ENCODE results near the gene FNDC1.

The FNDC1 gene

DNA sequence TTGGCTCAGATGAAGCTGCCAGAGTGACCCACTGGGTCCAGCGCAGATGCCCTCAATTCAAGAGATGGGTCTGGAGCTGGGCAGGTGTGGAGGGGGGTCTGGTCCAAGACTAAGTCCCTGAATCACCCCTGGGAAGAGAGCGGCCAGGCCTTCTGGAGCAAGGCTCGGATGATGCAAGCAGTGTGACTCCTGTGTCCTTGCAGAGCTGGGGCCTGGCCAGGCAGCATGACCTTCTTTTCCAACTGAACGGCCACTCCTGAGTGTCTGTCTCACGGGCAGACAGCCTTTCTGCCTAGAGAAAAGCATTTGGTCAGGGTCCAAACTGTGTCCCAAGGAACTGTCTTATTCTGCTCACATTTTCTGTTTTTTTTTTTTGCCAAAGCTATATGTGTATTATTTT lies 42.6 kb upstream of the FNDC1 start:
- TF ChIP-seq, protein P1, sequence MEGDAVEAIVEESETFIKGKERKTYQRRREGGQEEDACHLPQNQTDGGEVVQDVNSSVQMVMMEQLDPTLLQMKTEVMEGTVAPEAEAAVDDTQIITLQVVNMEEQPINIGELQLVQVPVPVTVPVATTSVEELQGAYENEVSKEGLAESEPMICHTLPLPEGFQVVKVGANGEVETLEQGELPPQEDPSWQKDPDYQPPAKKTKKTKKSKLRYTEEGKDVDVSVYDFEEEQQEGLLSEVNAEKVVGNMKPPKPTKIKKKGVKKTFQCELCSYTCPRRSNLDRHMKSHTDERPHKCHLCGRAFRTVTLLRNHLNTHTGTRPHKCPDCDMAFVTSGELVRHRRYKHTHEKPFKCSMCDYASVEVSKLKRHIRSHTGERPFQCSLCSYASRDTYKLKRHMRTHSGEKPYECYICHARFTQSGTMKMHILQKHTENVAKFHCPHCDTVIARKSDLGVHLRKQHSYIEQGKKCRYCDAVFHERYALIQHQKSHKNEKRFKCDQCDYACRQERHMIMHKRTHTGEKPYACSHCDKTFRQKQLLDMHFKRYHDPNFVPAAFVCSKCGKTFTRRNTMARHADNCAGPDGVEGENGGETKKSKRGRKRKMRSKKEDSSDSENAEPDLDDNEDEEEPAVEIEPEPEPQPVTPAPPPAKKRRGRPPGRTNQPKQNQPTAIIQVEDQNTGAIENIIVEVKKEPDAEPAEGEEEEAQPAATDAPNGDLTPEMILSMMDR (IDR thresholded peaks at IDR 0.05; ENCODE audit: insufficient read depth, low read length, poor library complexity, severe bottlenecking), result no peak
- no peak for TF ChIP-seq EZH2phosphoT487 (conservative IDR thresholded peaks at IDR 0.05; ENCODE audit: low read length)
- Histone ChIP-seq H3K9ac (ENCODE audit: low read length) (peak overlapping the region; percentile 26; the same call in 1 of the 2 replicates), H3K27ac (ENCODE audit: low read depth, low read length) (peak overlapping the region; percentile 68)

DNA sequence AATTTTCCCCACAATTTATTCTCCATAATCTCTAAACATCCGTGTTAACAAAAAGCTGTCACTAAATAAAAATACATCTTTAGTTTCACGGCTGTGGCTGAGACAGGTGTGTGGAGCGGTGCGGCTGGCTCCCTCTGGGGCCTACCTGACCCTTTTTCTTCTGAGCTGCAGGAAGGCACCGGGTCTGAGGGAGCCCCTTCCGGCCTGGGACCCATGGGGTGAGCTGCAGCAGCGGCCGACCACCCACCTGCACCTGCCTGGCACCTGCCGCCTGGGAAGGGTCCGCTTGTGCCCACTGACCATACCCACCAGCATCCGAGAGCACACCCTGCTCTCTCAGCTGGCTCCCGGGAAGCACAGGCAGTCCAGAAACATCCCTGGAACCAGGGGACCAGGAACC lies 41.5 kb upstream of the FNDC1 start:
- Histone ChIP-seq H3K9ac (ENCODE audit: low read length) (no peak overlapping the region; the same call in 1 of the 2 replicates), H3K9me2 (replicated peaks; ENCODE audit: insufficient read depth, low read length) (no peaks in the 10 kb centered on the region), H3K27me3 (ENCODE audit: low read length) (no peaks in the 10 kb centered on the region), H2AFZ (ENCODE audit: low read depth, low read length, severe bottlenecking) (no peak overlapping the region), H4K20me1 (ENCODE audit: low read depth, low read length) (no peaks in the 10 kb centered on the region), H3K27ac (ENCODE audit: low read depth, low read length) (peak overlapping the region; percentile 68), H3K9me3 (ENCODE audit: insufficient read depth, low read length) (no peaks in the 10 kb centered on the region), H3F3A (ENCODE audit: insufficient read depth) (peaks cover 20% of the 10 kb centered on the region; the same call in 1 of the 2 replicates), H3K4me2 (ENCODE audit: low read depth, low read length, poor library complexity, severe bottlenecking) (peak overlapping the region; percentile 53), H3K4me3 (ENCODE audit: insufficient read depth, low read length, poor library complexity, severe bottlenecking) (no peak overlapping the region), H3K36me3 (ENCODE audit: low read length) (no peaks in the 10 kb centered on the region), H3K79me2 (ENCODE audit: insufficient read depth, low read length) (no peaks in the 10 kb centered on the region)
- TF ChIP-seq, protein P1 (IDR thresholded peaks at IDR 0.05; ENCODE audit: insufficient read depth, low read length, poor library complexity, severe bottlenecking), result no peak
- no peak for TF ChIP-seq EZH2phosphoT487 (conservative IDR thresholded peaks at IDR 0.05; ENCODE audit: low read length)

More for the DNA sequence above, 42.6 kb upstream of the FNDC1 start:
- Histone ChIP-seq H4K20me1 (ENCODE audit: low read depth, low read length) (no peaks in the 10 kb centered on the region), H3F3A (ENCODE audit: insufficient read depth) (peaks cover 20% of the 10 kb centered on the region; the same call in 1 of the 2 replicates), H3K4me3 (ENCODE audit: insufficient read depth, low read length, poor library complexity, severe bottlenecking) (no peak overlapping the region), H3K36me3 (ENCODE audit: low read length) (no peaks in the 10 kb centered on the region), H3K79me2 (ENCODE audit: insufficient read depth, low read length) (no peaks in the 10 kb centered on the region), H3K9me2 (replicated peaks; ENCODE audit: insufficient read depth, low read length) (no peaks in the 10 kb centered on the region), H3K4me2 (ENCODE audit: low read depth, low read length, poor library complexity, severe bottlenecking) (peak overlapping the region; percentile 50), H3K9me3 (ENCODE audit: insufficient read depth, low read length) (no peaks in the 10 kb centered on the region), H3K27me3 (ENCODE audit: low read length) (no peaks in the 10 kb centered on the region), H2AFZ (ENCODE audit: low read depth, low read length, severe bottlenecking) (no peak overlapping the region)

DNA sequence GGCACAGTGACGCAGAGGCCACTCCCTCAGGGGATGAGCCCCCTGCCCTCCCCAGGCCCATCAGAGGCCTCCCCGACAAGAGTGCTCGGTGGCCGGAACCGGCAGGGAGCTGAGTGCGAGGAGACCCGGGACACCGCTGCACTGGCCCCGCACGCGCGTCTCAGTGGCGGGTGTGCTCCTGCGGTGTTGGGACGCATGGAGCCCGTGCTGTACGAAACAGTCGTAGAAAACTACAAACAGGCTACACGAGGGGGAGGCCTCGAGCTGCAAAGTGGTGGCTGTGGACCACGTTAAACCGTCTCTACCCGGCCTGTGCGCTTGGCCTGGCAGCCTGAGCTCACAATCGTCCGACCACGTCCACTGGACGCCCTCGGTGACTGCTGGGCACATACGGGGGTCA lies 40.2 kb upstream of the FNDC1 start:
- no peak overlapping the region for H3K27ac ChIP-seq (ENCODE audit: low read depth, low read length)
- H3K79me2 ChIP-seq (ENCODE audit: insufficient read depth, low read length), result no peaks in the 10 kb centered on the region
- no peak overlapping the region for H2AFZ ChIP-seq (ENCODE audit: low read depth, low read length, severe bottlenecking)
- no peaks in the 10 kb centered on the region for H3K9me3 ChIP-seq (ENCODE audit: insufficient read depth, low read length)
- H3K4me2 ChIP-seq (ENCODE audit: low read depth, low read length, poor library complexity, severe bottlenecking), result no peak overlapping the region
- TF ChIP-seq, protein P1 (IDR thresholded peaks at IDR 0.05; ENCODE audit: insufficient read depth, low read length, poor library complexity, severe bottlenecking), result no peak
- no peak for TF ChIP-seq EZH2phosphoT487 (conservative IDR thresholded peaks at IDR 0.05; ENCODE audit: low read length)
- no peaks in the 10 kb centered on the region for H4K20me1 ChIP-seq (ENCODE audit: low read depth, low read length)
- no peaks in the 10 kb centered on the region for H3K36me3 ChIP-seq (ENCODE audit: low read length)
- H3F3A ChIP-seq (ENCODE audit: insufficient read depth), result peaks cover 20% of the 10 kb centered on the region; the same call in 1 of the 2 replicates
- no peaks in the 10 kb centered on the region for H3K9me2 ChIP-seq (replicated peaks; ENCODE audit: insufficient read depth, low read length)
- no peak overlapping the region for H3K9ac ChIP-seq (ENCODE audit: low read length)
- no peaks in the 10 kb centered on the region for H3K27me3 ChIP-seq (ENCODE audit: low read length)
- no peak overlapping the region for H3K4me3 ChIP-seq (ENCODE audit: insufficient read depth, low read length, poor library complexity, severe bottlenecking)

Data from SU-DHL-6 (cell line).